ENCODE results near the gene ARHGAP22. TPM values are rescaled to one million over a fixed set of nuclear protein-coding genes. Genes with fewer than 3 reads are reported as not detected.

Gene ARHGAP22
- total RNA-seq, 3 donors from 2014 or later: 2.6 to 8.2 (median 4.8) TPM

GRCh38 chr10:48439581-48440041 lies 165.3 kb downstream of the ARHGAP22 start:
- H3K36me3 ChIP-seq: no peaks in the 10 kb centered on the region
- no peaks in the 10 kb centered on the region for H3K9me3 ChIP-seq
- intact Hi-C loops (cut with DNase I; ENCODE audit: low total_unique reads): loop anchor here (5.0 kb wide), 1 partner anchor 718 kb away; no protein-coding TSS in a partner anchor
- no peak for TF ChIP-seq POLR2A (IDR thresholded peaks at IDR 0.05)
- no peak for TF ChIP-seq POLR2AphosphoS5 (IDR thresholded peaks at IDR 0.05)
- TF ChIP-seq CTCF (IDR thresholded peaks at IDR 0.05): no peak
- no peaks in the 10 kb centered on the region for H3K27me3 ChIP-seq
- no peak for DNase-seq (ENCODE audit: low spot score in 2 of 2)
- no peak overlapping the region for H3K4me3 ChIP-seq
- no peaks in the 10 kb centered on the region for H3K4me1 ChIP-seq
- H3K27ac ChIP-seq: no peak overlapping the region

- H3K27ac ChIP-seq: no peak overlapping the region
- no peaks in the 10 kb centered on the region for H3K9me3 ChIP-seq
- H3K36me3 ChIP-seq: no peaks in the 10 kb centered on the region
- no peak overlapping the region for H3K4me3 ChIP-seq
- H3K27me3 ChIP-seq: no peaks in the 10 kb centered on the region
- DNase-seq (ENCODE audit: low spot score in 2 of 2): no peak
- intact Hi-C loops (cut with DNase I; ENCODE audit: low total_unique reads): no loop called here
- TF ChIP-seq POLR2AphosphoS5 (IDR thresholded peaks at IDR 0.05) (no peak), CTCF (IDR thresholded peaks at IDR 0.05) (no peak), POLR2A (IDR thresholded peaks at IDR 0.05) (no peak)
- H3K4me1 ChIP-seq: no peaks in the 10 kb centered on the region
Measured at GRCh38 chr10:48439031-48439430, 165.8 kb downstream of the ARHGAP22 start.

GRCh38 chr10:48437546-48437945 lies 167.3 kb downstream of the ARHGAP22 start:
- no peak overlapping the region for H3K27ac ChIP-seq
- intact Hi-C loops (cut with DNase I; ENCODE audit: low total_unique reads): no loop called here
- H3K36me3 ChIP-seq: no peaks in the 10 kb centered on the region
- no peaks in the 10 kb centered on the region for H3K4me1 ChIP-seq
- no peaks in the 10 kb centered on the region for H3K9me3 ChIP-seq
- no peak for DNase-seq (ENCODE audit: low spot score in 2 of 2)
- no peak overlapping the region for H3K4me3 ChIP-seq
- H3K27me3 ChIP-seq: no peaks in the 10 kb centered on the region
- no peak for TF ChIP-seq CTCF (IDR thresholded peaks at IDR 0.05)
- TF ChIP-seq POLR2AphosphoS5 (IDR thresholded peaks at IDR 0.05): no peak
- no peak for TF ChIP-seq POLR2A (IDR thresholded peaks at IDR 0.05)

GRCh38 chr10:48431871-48432270 lies 173.0 kb downstream of the ARHGAP22 start:
- Histone ChIP-seq H3K4me3 (no peak overlapping the region), H3K27me3 (no peaks in the 10 kb centered on the region), H3K9me3 (no peaks in the 10 kb centered on the region), H3K4me1 (no peaks in the 10 kb centered on the region), H3K27ac (no peak overlapping the region), H3K36me3 (peaks cover 3% of the 10 kb centered on the region)
- no peak for DNase-seq (ENCODE audit: low spot score in 2 of 2)
- no peak for TF ChIP-seq CTCF (IDR thresholded peaks at IDR 0.05)
- TF ChIP-seq POLR2AphosphoS5 (IDR thresholded peaks at IDR 0.05): no peak
- no peak for TF ChIP-seq POLR2A (IDR thresholded peaks at IDR 0.05)
- intact Hi-C loops (cut with DNase I; ENCODE audit: low total_unique reads): no loop called here

GRCh38 chr10:48430402-48430993 lies 174.4 kb downstream of the ARHGAP22 start:
- no peaks in the 10 kb centered on the region for H3K9me3 ChIP-seq
- DNase-seq (ENCODE audit: low spot score in 2 of 2): no peak
- intact Hi-C loops (cut with DNase I; ENCODE audit: low total_unique reads): no loop called here
- H3K27ac ChIP-seq: no peak overlapping the region
- TF ChIP-seq CTCF (IDR thresholded peaks at IDR 0.05): no peak
- TF ChIP-seq POLR2A (IDR thresholded peaks at IDR 0.05): no peak
- TF ChIP-seq POLR2AphosphoS5 (IDR thresholded peaks at IDR 0.05): no peak
- H3K4me1 ChIP-seq: no peaks in the 10 kb centered on the region
- H3K27me3 ChIP-seq: no peaks in the 10 kb centered on the region
- H3K36me3 ChIP-seq: peaks cover 7% of the 10 kb centered on the region
- H3K4me3 ChIP-seq: no peak overlapping the region
